T-helper 2 cell treated with Interferon-gamma antibody and Interleukin-4, amounts not matched to agents 5 μg/mL and 100 μg/mL, for 36 hours (primary cell): ENCODE results near the gene CNGA3.

ENCODE experiments used
- DNase-seq: peaks from one replicate; pipeline ENCODE4 v3.0.0; 2021; ENCODE audit warnings: low spot score
- H3K27ac Mint-ChIP-seq: one replicate; pipeline ENCODE4 v1.8.0; 2021; ENCODE audit warnings: mild to moderate bottlenecking, mixed read lengths
- H3K27me3 Mint-ChIP-seq: one replicate; pipeline ENCODE4 v1.8.0; 2021; ENCODE audit warnings: low read depth, mixed read lengths
- H3K36me3 Mint-ChIP-seq: one replicate; pipeline ENCODE4 v1.8.0; 2021; ENCODE audit warnings: low read depth, mixed read lengths
- H3K4me1 Mint-ChIP-seq: one replicate; pipeline ENCODE4 v1.8.0; 2021; ENCODE audit warnings: low read depth, mixed read lengths
- H3K4me3 Mint-ChIP-seq: one replicate; pipeline ENCODE4 v1.8.0; 2022; ENCODE audit warnings: mild to moderate bottlenecking, moderate library complexity, mixed read lengths
- H3K9me3 Mint-ChIP-seq: one replicate; pipeline ENCODE4 v1.8.0; 2021; ENCODE audit warnings: mixed read lengths

Gene CNGA3

DNA sequence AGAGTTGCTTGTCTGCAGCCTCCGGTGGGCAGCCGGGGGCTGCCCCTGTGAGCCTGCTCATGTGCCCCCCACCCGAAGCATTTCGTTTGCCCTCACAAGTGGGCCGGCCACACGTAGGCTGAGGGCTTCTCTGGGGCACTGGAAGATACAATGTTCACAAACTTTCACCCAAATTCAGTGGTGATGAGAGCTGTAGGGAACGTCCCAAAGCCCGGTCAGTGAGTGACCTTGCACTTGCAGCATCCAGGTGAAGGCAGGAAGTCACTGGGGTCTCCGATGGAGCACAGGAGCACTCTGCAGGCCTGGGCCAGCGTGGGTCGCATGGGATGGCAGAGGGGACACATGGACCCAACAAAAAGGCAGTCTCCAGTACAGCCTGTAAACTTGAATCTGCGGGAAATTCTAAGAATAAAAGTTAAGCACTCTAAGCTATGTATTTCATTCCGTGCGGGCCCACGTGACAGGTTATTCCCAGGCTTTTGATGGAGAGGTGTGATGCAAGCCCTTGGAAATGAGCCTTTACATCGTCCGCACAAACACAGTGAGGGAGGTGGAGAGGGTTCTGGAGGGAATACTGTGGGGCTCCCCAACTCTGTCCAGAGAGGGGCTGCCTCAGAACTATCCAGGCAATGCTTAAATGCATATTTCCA is 42.5 kb downstream of the CNGA3 start:
- no peak overlapping the region for H3K4me3 Mint-ChIP-seq
- H3K27ac Mint-ChIP-seq = no peak overlapping the region
- peaks cover 5% of the 10 kb centered on the region for H3K27me3 Mint-ChIP-seq
- no peaks in the 10 kb centered on the region for H3K36me3 Mint-ChIP-seq
- no peaks in the 10 kb centered on the region for H3K9me3 Mint-ChIP-seq
- no peak for DNase-seq
- H3K4me1 Mint-ChIP-seq = peaks cover 2% of the 10 kb centered on the region

- H3K36me3 Mint-ChIP-seq = no peaks in the 10 kb centered on the region
- H3K4me1 Mint-ChIP-seq = peaks cover 2% of the 10 kb centered on the region
- no peaks in the 10 kb centered on the region for H3K9me3 Mint-ChIP-seq
- H3K27ac Mint-ChIP-seq = no peak overlapping the region
- no peak for DNase-seq
- H3K4me3 Mint-ChIP-seq = no peak overlapping the region
- H3K27me3 Mint-ChIP-seq = peaks cover 5% of the 10 kb centered on the region
Observed at GRCh38 chr2:98389251-98389605, 43.0 kb downstream of the CNGA3 start.

- Mint-ChIP-seq H3K27me3 (peaks cover 4% of the 10 kb centered on the region), H3K4me1 (no peaks in the 10 kb centered on the region), H3K27ac (no peak overlapping the region), H3K36me3 (no peaks in the 10 kb centered on the region), H3K4me3 (no peak overlapping the region), H3K9me3 (no peaks in the 10 kb centered on the region)
- no peak for DNase-seq
Observed at GRCh38 chr2:98390571-98391476, 44.6 kb downstream of the CNGA3 start.

DNA sequence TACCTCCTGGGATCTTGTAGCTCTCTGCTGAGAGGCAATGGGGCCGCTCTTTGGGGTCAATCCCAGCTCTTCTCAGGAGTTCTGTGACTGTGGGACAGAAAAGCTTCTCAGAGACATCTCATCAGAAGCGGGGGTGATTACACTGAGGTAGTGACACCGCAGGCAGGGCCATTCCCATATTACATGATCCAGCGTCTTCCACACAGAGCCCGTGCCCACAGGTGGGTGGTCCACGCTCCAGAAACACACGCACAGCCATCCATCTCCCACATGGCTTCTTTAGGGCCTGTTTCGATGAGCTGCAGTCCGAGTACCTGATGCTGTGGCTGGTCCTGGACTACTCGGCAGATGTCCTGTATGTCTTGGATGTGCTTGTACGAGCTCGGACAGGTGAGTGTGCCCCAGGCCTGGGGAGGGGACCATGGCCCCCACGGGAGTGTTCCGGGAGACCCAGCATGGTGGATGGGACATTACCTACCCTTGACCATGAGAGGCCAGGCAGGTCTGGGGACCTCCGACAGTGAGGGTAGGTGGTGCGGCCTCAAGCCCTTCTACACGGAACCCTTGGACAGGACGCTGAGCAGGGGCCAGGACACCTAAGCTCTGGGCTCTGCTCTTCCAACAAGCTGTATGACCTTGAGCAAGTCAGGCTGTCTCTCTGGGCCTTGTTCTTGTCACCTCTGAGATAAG is 45.5 kb downstream of the CNGA3 start:
- Mint-ChIP-seq H3K4me1 (no peaks in the 10 kb centered on the region), H3K9me3 (no peaks in the 10 kb centered on the region), H3K27me3 (peaks cover 7% of the 10 kb centered on the region), H3K36me3 (no peaks in the 10 kb centered on the region), H3K27ac (no peak overlapping the region), H3K4me3 (no peak overlapping the region)
- DNase-seq = no peak

DNA sequence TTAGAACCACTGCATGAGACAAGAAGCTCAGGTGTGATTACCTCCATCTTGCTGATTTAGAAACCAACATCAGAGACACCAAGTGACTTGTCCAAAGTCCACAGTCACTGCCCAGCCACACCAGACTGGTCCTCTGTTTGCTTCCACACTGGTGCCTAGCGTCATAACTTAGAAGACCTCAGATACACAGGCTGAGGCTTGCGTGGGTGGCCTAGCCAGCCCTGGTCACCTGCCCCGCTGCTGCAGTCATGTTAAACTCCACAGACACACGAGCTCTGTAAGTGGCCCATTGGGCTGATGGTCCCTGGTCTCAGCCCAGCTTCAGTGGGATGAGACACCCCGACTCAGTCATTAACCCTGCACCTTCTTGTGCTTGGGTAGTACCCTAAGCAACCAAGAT is 47.1 kb downstream of the CNGA3 start:
- Mint-ChIP-seq H3K9me3 (no peaks in the 10 kb centered on the region), H3K4me1 (no peaks in the 10 kb centered on the region), H3K27me3 (peaks cover 11% of the 10 kb centered on the region), H3K27ac (no peak overlapping the region), H3K4me3 (no peak overlapping the region), H3K36me3 (no peaks in the 10 kb centered on the region)
- no peak for DNase-seq

DNA sequence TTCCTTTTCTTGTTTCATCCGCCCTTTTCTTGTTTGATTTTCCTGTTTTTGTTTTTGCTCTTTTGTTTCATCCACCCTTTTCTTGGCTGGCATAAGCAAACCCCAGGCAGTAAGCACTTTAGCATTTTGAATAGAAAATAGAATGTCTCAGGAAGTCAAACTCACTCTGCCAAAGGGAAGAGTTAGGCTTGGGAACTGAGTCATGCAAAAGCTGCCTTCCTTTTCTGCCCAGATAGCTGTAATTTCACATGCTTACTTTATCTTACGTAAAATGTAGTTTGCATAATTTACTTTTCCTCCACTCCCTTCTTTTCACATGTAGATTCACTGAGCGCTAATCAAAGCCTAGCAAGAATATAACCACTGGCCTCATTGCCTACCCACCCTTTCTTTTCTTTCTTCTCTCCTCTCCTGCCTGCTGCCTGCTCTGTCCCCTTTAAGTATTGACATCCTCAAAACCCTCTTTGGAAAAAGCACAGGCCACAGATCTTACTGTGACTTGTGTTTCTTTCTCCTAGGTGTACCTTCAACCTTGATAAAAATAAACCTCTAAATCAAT is 48.4 kb downstream of the CNGA3 start:
- peaks cover 23% of the 10 kb centered on the region for H3K27me3 Mint-ChIP-seq
- no peak for DNase-seq
- H3K36me3 Mint-ChIP-seq = no peaks in the 10 kb centered on the region
- H3K4me1 Mint-ChIP-seq = no peaks in the 10 kb centered on the region
- no peak overlapping the region for H3K4me3 Mint-ChIP-seq
- H3K27ac Mint-ChIP-seq = no peak overlapping the region
- no peaks in the 10 kb centered on the region for H3K9me3 Mint-ChIP-seq

- H3K27ac Mint-ChIP-seq = no peak overlapping the region
- H3K4me1 Mint-ChIP-seq = no peaks in the 10 kb centered on the region
- H3K36me3 Mint-ChIP-seq = no peaks in the 10 kb centered on the region
- H3K27me3 Mint-ChIP-seq = peaks cover 29% of the 10 kb centered on the region
- no peaks in the 10 kb centered on the region for H3K9me3 Mint-ChIP-seq
- DNase-seq = no peak
- H3K4me3 Mint-ChIP-seq = no peak overlapping the region
Observed at GRCh38 chr2:98395977-98396376, 49.7 kb downstream of the CNGA3 start.

DNA sequence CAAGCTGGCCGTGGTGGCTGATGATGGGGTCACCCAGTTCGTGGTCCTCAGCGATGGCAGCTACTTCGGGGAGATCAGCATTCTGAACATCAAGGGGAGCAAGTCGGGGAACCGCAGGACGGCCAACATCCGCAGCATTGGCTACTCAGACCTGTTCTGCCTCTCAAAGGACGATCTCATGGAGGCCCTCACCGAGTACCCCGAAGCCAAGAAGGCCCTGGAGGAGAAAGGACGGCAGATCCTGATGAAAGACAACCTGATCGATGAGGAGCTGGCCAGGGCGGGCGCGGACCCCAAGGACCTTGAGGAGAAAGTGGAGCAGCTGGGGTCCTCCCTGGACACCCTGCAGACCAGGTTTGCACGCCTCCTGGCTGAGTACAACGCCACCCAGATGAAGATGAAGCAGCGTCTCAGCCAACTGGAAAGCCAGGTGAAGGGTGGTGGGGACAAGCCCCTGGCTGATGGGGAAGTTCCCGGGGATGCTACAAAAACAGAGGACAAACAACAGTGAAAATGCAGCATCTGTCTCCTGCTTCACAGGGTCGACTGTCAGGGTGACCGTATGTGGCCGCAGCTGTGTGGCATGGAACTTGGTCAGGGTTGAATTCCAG is 50.6 kb downstream of the CNGA3 start:
- H3K4me3 Mint-ChIP-seq = no peak overlapping the region
- H3K4me1 Mint-ChIP-seq = no peaks in the 10 kb centered on the region
- no peaks in the 10 kb centered on the region for H3K36me3 Mint-ChIP-seq
- peaks cover 38% of the 10 kb centered on the region for H3K27me3 Mint-ChIP-seq
- DNase-seq = no peak
- no peaks in the 10 kb centered on the region for H3K9me3 Mint-ChIP-seq
- no peak overlapping the region for H3K27ac Mint-ChIP-seq

DNA sequence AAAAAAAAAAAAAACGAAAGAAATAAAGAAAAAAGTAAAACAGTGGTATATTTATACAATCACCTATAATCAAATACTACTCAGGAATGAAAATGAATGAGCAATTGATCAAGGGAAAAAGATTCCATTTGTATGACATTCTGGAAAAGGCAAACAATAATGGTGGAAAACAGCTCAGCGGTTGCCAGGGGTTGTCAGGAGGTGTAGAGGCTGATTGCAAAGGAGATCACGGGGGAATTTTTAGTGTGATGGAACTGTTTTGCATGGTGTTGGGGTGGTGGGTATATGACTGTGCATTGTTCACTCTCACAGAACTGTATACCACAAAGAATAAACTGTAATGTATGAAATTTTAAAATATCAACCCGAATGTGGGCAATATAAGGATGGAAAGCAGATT is 52.9 kb downstream of the CNGA3 start:
- Mint-ChIP-seq H3K27me3 (peaks cover 58% of the 10 kb centered on the region), H3K27ac (no peak overlapping the region), H3K9me3 (no peaks in the 10 kb centered on the region), H3K4me3 (no peak overlapping the region), H3K4me1 (no peaks in the 10 kb centered on the region), H3K36me3 (no peaks in the 10 kb centered on the region)
- DNase-seq = no peak

GRCh38 chr2:98403878-98404277 is 57.6 kb downstream of the CNGA3 start:
- Mint-ChIP-seq H3K27me3 (peaks cover 44% of the 10 kb centered on the region), H3K4me1 (no peaks in the 10 kb centered on the region), H3K4me3 (no peak overlapping the region), H3K36me3 (no peaks in the 10 kb centered on the region), H3K9me3 (no peaks in the 10 kb centered on the region), H3K27ac (no peak overlapping the region)
- no peak for DNase-seq

GRCh38 chr2:98404556-98405250 is 58.4 kb downstream of the CNGA3 start:
- no peak for DNase-seq
- Mint-ChIP-seq H3K4me1 (no peaks in the 10 kb centered on the region), H3K9me3 (no peaks in the 10 kb centered on the region), H3K4me3 (no peak overlapping the region), H3K27me3 (peaks cover 39% of the 10 kb centered on the region), H3K27ac (no peak overlapping the region), H3K36me3 (no peaks in the 10 kb centered on the region)

- no peaks in the 10 kb centered on the region for H3K4me1 Mint-ChIP-seq
- peaks cover 40% of the 10 kb centered on the region for H3K27me3 Mint-ChIP-seq
- no peak overlapping the region for H3K4me3 Mint-ChIP-seq
- H3K9me3 Mint-ChIP-seq = no peaks in the 10 kb centered on the region
- H3K36me3 Mint-ChIP-seq = no peaks in the 10 kb centered on the region
- no peak for DNase-seq
- H3K27ac Mint-ChIP-seq = no peak overlapping the region
Observed at GRCh38 chr2:98405301-98405700, 59.0 kb downstream of the CNGA3 start.

DNA sequence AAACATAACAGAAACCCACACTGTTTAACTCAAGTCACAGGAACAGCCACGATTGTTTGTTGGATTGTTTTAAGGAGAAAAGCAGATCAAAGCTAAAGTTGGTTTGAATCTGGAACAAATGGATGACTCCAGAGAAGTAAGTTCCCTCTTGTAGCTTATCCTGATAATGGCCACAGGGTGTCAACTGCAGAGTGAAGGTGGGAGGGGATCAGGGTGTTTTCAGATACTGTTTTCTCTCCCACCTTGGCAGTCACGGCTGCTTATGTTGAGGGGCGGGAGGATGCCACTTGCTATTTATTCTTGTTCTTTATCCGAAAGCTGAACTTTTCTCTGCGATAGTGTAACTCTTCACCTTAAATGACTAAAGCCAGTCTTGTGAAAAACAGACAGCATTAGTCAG is 61.9 kb downstream of the CNGA3 start:
- DNase-seq = no peak
- Mint-ChIP-seq H3K9me3 (no peaks in the 10 kb centered on the region), H3K27ac (no peak overlapping the region), H3K27me3 (peaks cover 17% of the 10 kb centered on the region), H3K4me1 (peaks cover 6% of the 10 kb centered on the region), H3K4me3 (no peak overlapping the region), H3K36me3 (no peaks in the 10 kb centered on the region)
